AG04449 (cell line): Measurements from ENCODE around the gene CDH22.

Experiments used
- CTCF ChIA-PET: fragments of 350-600 bp; formaldehyde crosslinking; extraction: SDS; loops from one replicate; lab custom pipeline; 2021; ENCODE audit warnings: antibody characterized with exemption; lab: Yijun Ruan, JAX
- POLR2A ChIA-PET: fragments of 400-600, 350-600 bp; formaldehyde crosslinking; extraction: SDS; loops from one replicate; lab custom pipeline; 2020; ENCODE audit warnings: antibody characterized with exemption, inconsistent platforms; lab: Yijun Ruan, JAX
- DNase-seq: peaks from one replicate; pipeline ENCODE4 v3.0.0-alpha.2; 2010; ENCODE audit warnings: low read depth, low spot score
- H3K4me3 ChIP-seq: 2 replicates; pipeline ENCODE4 v1.5.1; 2011; ENCODE audit warnings: low read depth, mild to moderate bottlenecking, control low read depth, low read length
- TF ChIP-seq, protein P1 (sequence below): IDR thresholded peaks from one replicate; pipeline ENCODE4 v1.5.1; 2011; ENCODE audit warnings: mild to moderate bottlenecking, moderate library complexity, low read length, control low read depth, inconsistent platforms; ENCODE audit not compliant: insufficient read depth; ENCODE audit errors: missing control alignments

CDH22 gene

DNA sequence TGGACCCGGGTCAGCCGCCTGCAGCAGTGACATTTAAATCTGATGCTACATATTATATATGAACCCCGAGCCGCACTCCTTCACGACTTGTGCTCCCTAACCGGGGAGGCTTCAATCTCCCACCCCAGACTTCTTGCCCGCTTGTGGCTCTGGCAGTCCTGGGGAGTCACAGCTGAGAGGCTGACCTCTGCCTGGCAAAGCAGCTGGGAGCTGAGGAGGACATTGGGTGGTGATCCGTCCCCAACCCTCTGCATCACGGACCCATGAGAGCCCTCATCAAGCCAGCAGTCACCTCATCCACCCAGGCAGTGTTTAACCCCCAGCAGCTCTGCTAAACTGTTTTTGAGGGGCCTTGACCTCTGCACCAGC, 33.7 kb upstream of the CDH22 start:
- ChIA-PET POLR2A (no interaction called here), CTCF (interaction anchor here (0.7 to 1.3 kb wide), 2 partner anchors 69 to 327 kb away, joined by 3 to 4 read pairs; no protein-coding TSS in a partner anchor)
- no peak for DNase-seq
- no peak overlapping the region for H3K4me3 ChIP-seq
- TF ChIP-seq, protein P1, sequence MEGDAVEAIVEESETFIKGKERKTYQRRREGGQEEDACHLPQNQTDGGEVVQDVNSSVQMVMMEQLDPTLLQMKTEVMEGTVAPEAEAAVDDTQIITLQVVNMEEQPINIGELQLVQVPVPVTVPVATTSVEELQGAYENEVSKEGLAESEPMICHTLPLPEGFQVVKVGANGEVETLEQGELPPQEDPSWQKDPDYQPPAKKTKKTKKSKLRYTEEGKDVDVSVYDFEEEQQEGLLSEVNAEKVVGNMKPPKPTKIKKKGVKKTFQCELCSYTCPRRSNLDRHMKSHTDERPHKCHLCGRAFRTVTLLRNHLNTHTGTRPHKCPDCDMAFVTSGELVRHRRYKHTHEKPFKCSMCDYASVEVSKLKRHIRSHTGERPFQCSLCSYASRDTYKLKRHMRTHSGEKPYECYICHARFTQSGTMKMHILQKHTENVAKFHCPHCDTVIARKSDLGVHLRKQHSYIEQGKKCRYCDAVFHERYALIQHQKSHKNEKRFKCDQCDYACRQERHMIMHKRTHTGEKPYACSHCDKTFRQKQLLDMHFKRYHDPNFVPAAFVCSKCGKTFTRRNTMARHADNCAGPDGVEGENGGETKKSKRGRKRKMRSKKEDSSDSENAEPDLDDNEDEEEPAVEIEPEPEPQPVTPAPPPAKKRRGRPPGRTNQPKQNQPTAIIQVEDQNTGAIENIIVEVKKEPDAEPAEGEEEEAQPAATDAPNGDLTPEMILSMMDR = no peak

DNA sequence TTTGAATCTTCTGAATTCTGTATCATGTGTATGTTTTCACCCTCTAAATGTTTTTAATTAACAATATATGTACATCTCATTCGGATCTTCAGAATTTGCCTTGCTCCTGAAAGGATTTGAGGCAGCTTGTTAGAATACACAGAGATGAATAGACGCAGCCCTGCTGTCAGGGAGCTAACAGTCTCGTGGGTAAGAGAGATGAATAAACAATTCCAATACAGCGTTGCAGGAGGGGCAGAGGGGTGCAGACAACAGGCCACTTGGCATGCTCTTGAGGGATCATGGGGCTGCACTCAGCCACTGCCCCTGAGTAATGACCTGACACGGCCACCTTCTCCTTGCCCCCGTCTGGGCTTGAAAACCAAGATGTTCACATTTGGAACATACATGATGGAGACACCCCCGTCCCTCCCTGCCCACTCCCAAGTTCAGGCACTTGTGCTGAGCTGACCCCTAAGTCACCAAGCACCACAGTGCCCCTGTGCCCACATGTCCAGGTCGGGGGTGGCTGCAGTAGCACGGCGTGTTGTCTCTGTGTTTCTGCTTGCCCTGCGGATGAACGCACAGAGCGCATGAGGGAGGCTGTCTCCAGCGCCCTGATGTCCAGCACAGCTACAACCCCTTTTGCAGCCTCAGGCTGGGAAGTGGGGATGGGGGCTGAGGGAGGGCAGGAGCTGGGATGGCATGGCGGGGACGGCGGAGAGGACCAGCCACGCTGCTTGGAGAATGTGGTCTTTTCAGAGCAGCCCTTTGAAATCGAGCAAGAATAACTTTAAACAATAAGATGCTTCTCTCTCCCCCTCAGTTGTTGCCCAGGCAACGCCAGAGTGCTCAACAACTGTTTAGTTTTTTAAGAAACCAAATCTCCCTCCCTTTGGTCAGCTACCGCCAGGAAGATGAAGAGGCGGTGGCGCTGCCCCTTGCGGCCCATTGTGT, 33.0 kb upstream of the CDH22 start:
- TF ChIP-seq, protein P1 = no peak
- ChIA-PET CTCF (interaction anchor here (0.7 to 1.3 kb wide), 2 partner anchors 70 to 327 kb away, joined by 3 to 4 read pairs; no protein-coding TSS in a partner anchor), POLR2A (no interaction called here)
- H3K4me3 ChIP-seq = no peak overlapping the region
- no peak for DNase-seq

DNA sequence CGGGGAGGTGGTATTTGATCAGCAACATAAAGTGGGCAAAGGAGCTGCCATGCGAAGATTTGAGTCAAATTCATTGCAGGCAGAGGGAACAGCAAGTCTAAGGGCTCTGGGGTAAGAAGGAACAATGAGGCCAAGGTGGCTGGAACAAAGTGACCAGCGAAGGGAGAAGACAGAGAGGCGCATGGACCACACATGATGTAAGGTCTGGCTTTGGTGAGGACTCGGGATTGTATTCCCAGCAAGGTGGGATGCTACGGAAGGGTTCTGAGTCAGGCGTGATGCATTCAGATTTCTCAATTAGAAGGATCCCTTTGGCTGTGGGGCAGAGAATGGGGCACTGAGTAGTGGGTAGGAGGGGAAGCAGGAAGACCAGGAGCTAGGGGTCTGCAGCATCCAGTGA, 30.7 kb upstream of the CDH22 start:
- CTCF ChIA-PET = interaction anchor here (1.7 kb wide), 1 partner anchor 10 kb away, joined by 4 read pairs; no protein-coding TSS in a partner anchor
- POLR2A ChIA-PET = no interaction called here
- no peak for DNase-seq
- TF ChIP-seq, protein P1 = no peak
- no peak overlapping the region for H3K4me3 ChIP-seq

DNA sequence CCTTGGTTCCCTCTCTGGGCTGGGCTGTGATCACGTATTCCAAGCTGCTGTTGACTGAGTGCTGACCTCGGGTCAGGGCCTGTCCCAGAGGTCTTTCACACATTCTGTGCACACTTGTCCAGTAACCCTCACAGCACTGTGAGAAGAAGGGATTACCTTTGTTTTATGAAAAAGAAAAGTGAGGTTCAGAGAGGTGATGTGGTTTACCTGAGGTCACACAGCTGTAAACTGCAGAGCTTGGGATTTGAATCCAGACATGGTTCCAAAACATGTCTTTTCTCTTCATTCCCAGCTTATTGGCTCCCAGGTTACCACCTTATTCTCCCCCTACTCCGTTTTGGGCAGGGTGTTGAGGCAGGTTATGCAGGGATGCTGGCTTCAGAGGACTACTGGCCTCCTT, 28.4 kb upstream of the CDH22 start:
- TF ChIP-seq, protein P1 = no peak
- CTCF ChIA-PET = interaction anchor here (1.4 to 2.1 kb wide), 2 partner anchors 10 to 12 kb away, joined by 6 to 8 read pairs; no protein-coding TSS in a partner anchor
- DNase-seq = no peak
- H3K4me3 ChIP-seq = no peak overlapping the region
- POLR2A ChIA-PET = no interaction called here

DNA sequence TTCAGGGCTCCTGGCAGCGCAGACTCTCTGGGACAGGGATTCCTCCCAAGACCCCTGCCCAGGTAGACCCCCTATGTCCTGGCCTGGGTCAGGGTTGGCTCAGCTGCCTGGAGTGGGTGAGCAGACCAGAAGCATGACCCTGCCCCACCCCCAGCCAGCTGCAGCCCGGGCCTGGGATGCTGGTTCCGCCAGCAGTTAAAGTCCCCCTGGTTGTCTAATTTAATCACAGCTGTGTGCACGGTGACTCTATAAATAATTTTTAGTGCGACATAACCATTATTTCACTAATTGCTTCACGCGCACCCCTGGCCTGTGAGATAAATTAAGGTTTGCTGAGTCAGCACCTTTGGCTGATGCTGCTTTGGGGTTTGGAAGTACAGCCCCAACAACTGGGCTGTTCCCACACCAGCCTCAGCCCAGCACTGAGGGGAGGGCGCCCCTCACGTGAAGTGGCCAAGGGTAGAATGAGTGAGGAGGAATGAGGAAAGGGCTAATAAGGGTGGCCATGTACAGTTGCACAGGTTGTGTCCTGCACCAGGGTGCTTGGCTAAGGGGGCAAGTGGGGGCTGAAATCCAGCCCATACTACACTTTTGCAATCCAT, 26.1 kb upstream of the CDH22 start:
- ChIA-PET POLR2A (no interaction called here), CTCF (interaction anchor here (1.6 kb wide), 1 partner anchor 9 kb away, joined by 3 read pairs; no protein-coding TSS in a partner anchor)
- TF ChIP-seq, protein P1 = no peak
- DNase-seq = no peak
- H3K4me3 ChIP-seq = no peak overlapping the region
